GM12865 (cell line): ENCODE data around the gene RMND1.

Experiments used
- DNase-seq: peaks from one replicate; pipeline ENCODE4 v3.0.0; 2010; ENCODE audit warnings: low read depth
- H3K4me3 ChIP-seq: 2 replicates; pipeline ENCODE4 v1.5.1; 2011; ENCODE audit warnings: mild to moderate bottlenecking, low read depth, low read length, control low read depth
- TF ChIP-seq, protein P1 (sequence below): IDR thresholded peaks from 2 replicates; pipeline ENCODE4 v1.5.1; 2011; ENCODE audit warnings: low read length, control low read depth, low read depth, inconsistent platforms; ENCODE audit not compliant: insufficient read depth; ENCODE audit errors: missing control alignments

Gene RMND1

DNA sequence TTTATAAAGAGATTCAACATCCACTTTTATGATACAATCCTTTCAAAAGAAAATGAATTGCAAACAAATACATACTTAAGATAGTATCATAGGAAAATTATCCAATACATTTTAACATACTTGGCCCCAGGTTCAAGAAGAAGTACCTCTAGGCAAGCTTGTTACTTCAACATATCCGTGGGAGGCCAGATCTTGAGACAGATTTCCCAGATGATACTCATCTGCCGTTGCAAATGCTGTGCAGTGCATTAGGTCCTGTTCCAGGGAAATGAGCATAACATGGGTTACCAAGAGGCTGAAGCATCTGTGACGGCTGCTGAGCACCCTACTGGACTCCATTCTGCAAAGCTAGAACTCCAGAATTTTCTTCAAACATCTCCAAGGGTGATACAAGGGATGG, 15.6 kb downstream of the RMND1 start:
- no peak for DNase-seq
- TF ChIP-seq, protein P1, sequence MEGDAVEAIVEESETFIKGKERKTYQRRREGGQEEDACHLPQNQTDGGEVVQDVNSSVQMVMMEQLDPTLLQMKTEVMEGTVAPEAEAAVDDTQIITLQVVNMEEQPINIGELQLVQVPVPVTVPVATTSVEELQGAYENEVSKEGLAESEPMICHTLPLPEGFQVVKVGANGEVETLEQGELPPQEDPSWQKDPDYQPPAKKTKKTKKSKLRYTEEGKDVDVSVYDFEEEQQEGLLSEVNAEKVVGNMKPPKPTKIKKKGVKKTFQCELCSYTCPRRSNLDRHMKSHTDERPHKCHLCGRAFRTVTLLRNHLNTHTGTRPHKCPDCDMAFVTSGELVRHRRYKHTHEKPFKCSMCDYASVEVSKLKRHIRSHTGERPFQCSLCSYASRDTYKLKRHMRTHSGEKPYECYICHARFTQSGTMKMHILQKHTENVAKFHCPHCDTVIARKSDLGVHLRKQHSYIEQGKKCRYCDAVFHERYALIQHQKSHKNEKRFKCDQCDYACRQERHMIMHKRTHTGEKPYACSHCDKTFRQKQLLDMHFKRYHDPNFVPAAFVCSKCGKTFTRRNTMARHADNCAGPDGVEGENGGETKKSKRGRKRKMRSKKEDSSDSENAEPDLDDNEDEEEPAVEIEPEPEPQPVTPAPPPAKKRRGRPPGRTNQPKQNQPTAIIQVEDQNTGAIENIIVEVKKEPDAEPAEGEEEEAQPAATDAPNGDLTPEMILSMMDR, result no peak
- no peak overlapping the region for H3K4me3 ChIP-seq

DNA sequence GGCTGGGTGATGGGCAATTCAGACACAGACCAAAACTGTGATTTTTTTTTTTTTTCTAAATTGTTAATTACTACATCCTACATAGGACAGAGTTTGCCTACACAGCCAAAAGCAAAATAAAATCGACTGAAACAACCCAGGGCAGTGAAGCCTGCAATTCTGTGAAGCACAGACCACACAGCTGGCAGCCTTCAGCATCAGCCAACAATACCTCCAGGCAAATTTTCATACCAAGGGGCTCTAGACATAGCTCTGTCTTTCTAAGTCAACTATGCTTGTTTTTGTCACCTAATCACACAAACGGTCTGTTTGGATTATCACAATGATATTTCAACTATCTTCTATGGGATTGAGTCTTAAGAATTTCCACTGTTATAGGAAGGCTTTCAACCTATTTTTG, 17.6 kb downstream of the RMND1 start:
- TF ChIP-seq, protein P1, result no peak
- H3K4me3 ChIP-seq, result no peak overlapping the region
- DNase-seq, result no peak

DNA sequence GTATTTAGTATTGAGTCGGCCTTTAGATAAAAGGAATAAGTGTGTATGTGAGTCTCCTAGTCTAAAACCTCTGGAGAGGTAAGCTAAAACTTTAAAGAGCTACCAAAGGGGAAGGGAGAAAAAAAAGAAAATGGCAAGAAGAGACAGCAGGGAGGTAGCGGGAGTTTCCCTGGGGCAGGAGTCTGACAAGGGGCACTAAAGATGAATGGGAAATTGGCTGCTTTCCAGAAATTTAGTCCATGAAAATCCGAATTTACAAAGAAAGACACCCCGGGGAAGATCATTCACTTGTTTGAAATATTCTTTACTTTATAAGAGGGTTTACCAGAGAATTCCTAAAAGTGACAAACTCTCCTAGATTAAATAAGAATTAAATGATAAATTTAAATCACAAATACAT, 19.3 kb downstream of the RMND1 start:
- TF ChIP-seq, protein P1, result no peak
- no peak for DNase-seq
- no peak overlapping the region for H3K4me3 ChIP-seq

DNA sequence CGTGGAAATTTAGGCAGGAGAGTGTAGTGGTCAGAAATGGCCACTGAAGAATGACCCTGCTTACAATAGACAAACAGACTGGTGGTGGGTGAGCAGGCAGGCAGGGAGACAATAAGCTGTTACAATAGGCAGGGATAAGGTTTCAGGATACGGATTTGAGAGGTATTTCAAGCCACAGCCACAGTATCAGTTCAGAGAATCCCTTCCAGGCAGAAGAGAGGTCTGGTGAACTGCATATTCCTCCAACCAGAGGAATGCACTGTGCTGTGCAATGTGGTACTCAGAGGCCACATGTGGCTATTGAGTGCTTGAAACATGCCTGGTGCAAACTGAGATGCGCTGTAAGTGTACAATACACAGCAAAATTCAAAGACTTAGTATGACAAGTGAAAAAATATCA, 20.6 kb downstream of the RMND1 start:
- no peak for DNase-seq
- TF ChIP-seq, protein P1, result no peak
- H3K4me3 ChIP-seq, result no peak overlapping the region

DNA sequence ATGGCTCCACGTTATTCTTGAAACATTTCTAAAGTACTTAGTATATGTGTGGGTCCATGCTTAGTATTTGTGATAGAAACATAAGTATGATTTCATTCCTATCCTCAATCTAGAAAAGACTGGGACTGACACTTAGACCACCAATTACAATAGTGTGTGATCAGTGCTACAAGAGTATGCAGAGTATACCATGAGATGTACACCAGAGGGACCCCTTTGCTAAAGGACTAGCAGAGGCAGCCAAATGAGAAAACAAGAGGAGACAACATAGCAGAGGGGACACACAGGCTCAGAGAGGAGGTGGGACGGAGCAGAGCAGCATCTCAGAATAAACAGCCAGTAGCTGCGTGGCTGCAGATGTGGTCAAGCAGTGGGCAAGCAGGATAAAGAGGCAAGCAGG, 21.0 kb downstream of the RMND1 start:
- H3K4me3 ChIP-seq, result no peak overlapping the region
- TF ChIP-seq, protein P1, result no peak
- no peak for DNase-seq

DNA sequence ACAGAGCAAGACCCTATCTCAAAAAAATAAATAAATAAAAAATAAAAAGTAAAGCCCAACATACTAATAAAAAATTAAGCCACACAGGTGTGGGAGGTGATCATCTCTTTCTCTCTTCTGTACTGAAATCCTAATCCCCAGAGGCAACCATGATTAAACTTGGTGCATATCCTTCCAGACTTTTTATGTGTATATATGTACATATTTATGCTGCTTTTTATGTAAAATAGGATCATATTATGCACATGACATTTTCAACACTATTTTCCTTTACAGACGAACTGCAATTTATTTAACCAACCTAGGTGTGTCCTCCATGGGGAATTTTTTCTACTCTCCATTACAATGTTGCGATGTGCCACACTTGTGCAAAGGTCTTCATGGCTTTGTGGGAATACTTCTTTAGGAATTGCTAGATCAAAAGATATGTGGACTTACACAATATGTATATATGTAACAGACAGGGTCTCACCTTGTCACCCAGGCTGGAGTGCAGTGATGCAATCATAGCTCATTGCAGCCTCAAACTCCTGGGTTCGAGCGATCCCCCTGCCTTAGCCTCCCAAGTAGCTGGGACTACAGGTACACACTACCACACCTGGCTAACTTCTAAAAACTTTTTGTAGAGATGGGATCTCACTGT, 23.7 kb downstream of the RMND1 start:
- no peak overlapping the region for H3K4me3 ChIP-seq
- DNase-seq, result no peak
- TF ChIP-seq, protein P1, result no peak

DNA sequence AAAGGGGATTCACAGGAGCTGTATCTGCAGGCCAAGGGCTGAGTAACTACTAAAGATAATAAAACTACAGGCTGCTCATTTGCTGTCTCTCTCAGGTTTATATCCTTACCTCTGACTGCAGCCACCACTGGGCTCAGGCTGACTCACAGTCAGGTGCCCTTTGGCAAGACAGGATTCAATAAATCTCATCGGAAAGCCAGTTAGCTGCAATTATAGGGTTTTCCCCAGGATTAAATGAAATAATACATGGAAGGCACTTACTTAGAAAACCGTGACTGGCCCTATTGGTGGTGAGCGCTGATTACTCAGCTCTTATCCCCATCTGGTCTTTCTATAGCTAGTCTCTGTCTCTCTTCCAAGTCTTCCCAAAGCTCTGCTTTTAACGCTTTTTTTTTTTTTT, 26.4 kb downstream of the RMND1 start:
- no peak overlapping the region for H3K4me3 ChIP-seq
- DNase-seq, result no peak
- TF ChIP-seq, protein P1, result no peak
